AG09309 (cell line): ENCODE data around the gene BCL6B.

Source experiments
- DNase-seq: peaks from one replicate; pipeline ENCODE4 v3.0.0-alpha.2; 2010; ENCODE audit warnings: low read depth
- H3K4me3 ChIP-seq: 2 replicates; pipeline ENCODE4 v1.5.1; 2011; ENCODE audit warnings: mild to moderate bottlenecking, low read depth, low read length, moderate library complexity; ENCODE audit not compliant: control insufficient read depth
- CTCF ChIP-seq: IDR thresholded peaks from 2 replicates; pipeline ENCODE4 v1.5.1; 2011; ENCODE audit warnings: mild to moderate bottlenecking, low read depth, low read length, inconsistent platforms; ENCODE audit not compliant: insufficient read depth, control insufficient read depth; ENCODE audit errors: missing control alignments

The BCL6B gene

DNA sequence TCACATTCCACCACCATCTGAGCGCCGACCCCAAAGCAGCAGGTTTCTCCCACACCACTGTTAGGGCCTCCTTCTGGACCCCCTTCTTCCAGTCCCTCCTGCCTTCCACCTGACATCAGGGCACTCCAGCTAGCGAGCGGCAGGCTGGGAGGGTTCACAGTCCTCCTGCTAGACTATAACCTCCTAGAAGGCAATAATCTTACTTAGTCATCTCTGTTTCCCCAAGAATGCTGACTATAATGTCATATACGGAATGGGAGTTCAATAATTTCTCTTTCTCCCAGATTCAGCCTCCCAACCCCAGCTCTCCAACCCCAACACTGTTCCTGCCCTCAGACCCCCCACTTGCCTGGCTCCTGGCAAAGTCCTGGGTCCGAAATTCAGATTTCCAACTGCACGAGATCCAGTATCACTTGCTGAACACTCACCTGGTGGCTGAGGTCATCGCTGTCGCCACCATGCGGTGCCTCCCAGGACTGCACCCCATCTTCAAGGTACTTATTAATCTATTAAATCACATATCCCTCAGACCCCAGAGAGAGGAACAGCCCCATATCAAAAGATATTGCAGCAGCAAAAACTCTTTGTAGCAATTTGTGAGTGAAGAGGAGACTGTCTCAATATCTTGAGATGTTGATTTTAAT, 21.4 kb upstream of the BCL6B start:
- no peak for DNase-seq
- TF ChIP-seq CTCF: peak; percentile 64
- no peak overlapping the region for H3K4me3 ChIP-seq

- no peak for DNase-seq
- H3K4me3 ChIP-seq: no peak overlapping the region
- TF ChIP-seq CTCF: no peak
Observed at GRCh38 chr17:7002288-7003047, 20.4 kb upstream of the BCL6B start.

- DNase-seq: no peak
- no peak for TF ChIP-seq CTCF
- H3K4me3 ChIP-seq: no peak overlapping the region
Observed at GRCh38 chr17:7003745-7004144, 19.1 kb upstream of the BCL6B start.

DNA sequence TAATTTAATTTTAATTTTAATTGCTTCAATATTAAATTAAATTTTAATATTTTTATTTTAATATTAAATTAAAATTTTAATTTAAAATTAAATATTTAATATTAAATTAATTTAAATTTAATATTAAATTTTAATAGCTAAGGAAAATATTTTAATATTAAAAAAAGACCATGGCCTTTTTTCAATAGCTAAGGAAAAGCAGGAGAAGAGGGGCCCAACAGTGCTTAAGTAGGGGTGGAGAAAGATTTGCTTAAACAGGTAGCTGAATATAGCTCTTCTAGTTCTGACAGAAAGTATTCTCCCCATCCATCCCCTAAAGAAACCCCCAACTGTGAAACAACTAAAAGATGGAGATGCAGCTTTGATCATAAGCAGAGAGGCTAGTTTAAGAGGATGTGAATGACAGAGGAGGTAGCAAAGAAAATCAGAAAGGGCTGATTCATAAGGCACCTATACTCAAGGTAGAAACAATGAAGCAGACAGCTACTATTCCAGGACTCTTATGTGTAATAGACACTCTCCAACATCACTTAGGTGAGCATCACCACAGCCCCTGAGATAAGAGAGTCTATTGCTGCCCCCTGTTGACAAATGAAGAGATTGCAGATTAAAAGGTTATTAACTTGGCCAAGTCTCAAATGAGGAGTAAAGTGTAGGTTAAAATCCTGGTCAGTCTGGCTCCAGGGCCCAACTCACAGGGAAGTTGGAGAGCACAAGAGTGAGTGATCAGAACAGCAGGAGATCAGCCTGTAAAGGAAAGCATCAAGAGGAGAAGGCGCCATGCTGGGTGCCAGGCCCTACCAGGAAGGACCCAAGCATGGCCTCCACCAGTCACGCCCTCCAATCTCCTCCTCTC, 18.2 kb upstream of the BCL6B start:
- no peak for DNase-seq
- peak; percentile 69 for TF ChIP-seq CTCF
- H3K4me3 ChIP-seq: no peak overlapping the region

DNA sequence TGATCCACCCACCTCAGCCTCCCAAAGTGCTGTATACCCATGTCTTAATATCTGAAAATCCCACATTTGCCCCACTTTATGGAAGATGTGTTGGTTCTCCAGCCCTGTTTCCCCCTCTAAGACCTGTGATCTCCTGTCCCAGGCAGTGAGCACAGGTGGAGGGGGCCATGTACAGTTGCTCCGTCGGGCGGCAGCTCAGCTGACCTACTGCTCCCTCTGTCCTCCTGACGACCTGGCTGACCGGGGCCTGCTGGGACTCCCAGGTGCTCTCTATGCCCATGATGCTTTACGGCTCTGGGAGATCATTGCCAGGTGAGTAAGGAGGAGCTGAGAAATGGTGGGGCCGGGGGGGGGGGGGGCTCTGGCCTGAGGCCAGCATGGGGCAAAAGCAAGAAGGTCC, 17.1 kb upstream of the BCL6B start:
- TF ChIP-seq CTCF: no peak
- no peak for DNase-seq
- H3K4me3 ChIP-seq: no peak overlapping the region

DNA sequence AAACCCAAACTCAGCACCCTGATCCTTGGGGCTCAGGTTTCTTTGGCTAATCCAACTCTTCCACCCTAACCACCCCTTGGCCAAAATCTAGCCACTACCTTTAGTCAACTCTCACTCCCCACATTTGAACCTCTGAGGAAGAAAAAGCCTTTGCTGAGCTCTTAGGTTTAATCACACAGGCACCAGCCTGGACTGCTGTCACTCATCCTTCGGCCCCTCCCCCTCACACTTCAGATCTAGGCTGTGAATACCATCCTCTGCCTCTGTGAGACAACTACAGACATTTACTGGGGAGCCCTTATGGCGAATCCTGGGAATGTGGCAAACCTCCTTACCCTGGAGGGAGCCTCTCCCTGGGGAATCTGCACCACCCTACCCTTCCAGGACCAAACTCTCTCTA, 15.7 kb upstream of the BCL6B start:
- no peak for DNase-seq
- H3K4me3 ChIP-seq: no peak overlapping the region

More for the DNA sequence above, 15.7 kb upstream of the BCL6B start:
- TF ChIP-seq CTCF: no peak
